Limb (tissue), 2 donors: ENCODE data around the gene TFEC.
"Not testable (repeated sequence)": the region's sequence is repeated elsewhere in the genome, so short reads cannot be mapped to it uniquely, and the experiment has no call there.

Experiments
- DNase-seq, 2 donors: peaks; one replicate each; pipeline ENCODE4 v3.0.0-alpha.2; 2016; ENCODE audit errors: extremely low spot score in 2 of 2

Gene TFEC, protein sequence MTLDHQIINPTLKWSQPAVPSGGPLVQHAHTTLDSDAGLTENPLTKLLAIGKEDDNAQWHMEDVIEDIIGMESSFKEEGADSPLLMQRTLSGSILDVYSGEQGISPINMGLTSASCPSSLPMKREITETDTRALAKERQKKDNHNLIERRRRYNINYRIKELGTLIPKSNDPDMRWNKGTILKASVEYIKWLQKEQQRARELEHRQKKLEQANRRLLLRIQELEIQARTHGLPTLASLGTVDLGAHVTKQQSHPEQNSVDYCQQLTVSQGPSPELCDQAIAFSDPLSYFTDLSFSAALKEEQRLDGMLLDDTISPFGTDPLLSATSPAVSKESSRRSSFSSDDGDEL

DNA sequence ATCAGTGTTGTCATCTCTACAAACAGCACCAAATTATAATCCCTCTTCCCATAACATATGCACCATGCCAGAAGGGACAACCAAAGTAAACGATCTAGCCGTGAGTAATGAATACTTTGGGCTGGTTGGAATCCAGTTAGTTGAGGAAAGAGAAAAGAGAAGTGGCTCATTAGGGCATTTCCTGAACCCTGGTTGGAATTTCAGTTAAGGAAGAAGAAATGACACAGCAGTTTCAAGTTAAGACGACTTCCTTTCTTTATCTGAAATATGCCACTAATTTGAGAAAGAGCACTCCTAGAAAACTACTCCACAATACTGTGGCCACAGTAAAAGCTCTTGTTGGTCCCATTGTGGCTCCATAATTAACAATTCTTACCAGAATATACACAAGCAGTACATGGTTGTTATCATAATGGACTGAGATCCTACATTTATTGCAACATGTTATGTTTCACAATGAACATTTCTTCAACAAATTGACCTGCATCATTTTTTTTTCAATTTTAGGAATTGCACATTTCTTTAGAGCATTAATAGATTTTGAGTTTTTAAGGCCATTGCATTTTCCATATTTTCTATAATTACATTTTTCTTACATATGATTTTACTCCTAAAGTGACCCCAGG is at the start of gene TFEC:
Gene TFEC, minus strand, starts transcription at position 113 of the 626 bp plus-strand sequence. CDS start 46,322 bp downstream, outside the sequence.
- DNase-seq, result no peak

DNA sequence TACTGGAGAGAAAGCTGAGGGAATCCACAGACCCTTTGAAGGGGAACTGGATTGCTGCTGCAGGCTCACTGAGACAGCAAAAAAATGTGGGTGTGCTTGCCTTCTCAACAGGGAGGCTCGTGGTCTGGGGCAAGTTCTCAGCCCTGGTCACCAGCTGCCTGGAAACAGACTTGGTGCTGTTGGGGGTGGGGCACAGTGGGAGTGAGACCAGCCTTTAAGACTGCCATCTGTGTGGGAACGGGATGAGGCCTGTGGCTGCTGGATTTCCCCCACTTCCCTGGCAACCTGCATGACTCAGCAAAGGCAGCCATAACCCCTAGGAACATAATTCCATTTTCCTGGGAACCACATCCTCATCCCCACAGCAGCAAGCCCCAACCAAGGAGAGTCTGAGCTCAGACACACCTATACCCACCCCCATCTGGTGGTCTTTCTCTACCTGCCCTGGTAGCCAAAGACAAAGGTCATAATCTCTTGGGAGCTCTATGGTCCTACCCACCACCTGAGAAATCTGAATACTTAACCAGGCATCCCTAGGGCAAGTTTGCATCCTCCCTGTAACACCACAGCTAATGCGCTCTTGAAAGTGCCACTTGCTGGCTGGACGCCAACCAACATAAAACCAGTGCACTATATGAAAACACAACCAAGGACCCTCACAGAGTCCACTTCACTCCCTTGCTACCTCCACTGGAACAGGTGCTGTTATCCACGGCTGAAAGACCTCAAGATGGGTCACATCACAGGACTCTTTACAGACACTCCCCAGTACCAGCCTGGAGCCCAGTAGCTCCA is 45.0 kb upstream of the TFEC start:
- DNase-seq, result no peak

DNA sequence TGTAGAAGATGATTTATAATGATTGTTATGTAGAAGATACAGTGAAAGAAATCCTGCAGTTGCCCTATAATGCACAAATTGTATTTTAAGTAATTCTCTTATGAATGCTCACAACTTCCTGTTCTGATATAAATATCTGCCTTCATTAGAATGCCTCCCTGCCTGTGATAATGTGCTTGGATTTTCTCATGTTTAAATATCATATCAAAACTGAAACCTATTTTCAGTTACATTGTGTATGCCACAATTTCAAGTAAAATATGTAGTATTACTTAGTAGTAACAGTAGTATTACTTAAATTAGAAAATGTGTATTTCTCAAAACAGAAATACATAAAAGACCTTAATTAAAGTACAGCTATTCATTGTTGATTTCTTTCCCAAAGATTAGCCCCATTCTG is 41.1 kb upstream of the TFEC start:
- DNase-seq, result no peak

DNA sequence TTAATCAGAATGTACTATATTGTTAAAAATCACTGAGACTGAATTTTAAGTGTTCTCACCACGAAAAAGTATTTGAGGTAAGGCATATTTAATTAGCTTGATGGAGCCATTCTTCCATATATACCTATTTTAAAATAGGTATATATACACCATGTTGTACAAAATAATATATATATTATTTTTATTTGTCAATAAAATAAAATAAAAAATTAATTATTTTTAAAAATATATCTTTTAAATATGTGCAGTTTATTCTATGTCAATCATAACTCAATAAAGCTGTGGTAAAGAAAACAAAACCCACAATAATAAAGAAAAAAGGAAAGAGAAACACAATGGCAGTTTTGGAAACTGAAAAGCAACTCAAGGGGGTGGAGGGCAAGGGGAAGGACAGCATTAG is 33.6 kb upstream of the TFEC start:
- no peak for DNase-seq

DNA sequence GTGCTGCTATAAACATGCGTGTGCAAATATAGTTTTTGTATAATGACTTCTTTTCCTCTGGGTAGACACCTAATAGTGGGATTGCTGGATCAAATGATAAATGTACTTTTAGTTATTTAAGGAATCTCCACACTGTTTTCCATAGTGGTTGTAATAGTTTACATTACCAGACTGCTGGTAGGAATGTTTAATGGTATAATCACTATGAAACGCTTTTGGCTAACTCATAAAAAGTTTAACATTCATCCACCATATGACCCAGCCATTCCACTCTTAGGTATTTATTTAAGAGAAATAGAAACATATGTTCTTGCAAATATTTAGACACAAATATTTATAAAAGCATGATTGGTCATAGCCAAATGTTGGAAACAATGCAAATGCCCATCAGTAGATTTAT is 32.1 kb upstream of the TFEC start:
- DNase-seq, result no peak

DNA sequence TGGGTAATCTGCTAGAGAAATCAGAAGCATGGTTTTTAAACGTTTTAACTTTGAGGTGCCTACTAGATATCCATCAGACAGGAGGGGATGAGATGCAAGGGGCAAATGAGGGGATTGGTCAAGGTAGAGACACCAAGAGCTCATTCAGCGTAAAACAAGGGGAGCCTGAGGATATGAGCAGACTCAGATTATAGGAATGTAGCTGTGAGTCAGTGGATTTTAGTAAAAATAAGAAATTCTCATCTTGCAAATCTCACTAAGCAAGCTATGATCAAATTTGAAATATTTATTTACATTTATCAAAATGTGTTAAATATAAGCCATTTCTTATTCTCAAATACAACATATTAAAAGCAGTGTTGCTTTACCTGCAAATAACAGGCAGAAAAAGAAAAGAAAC is 21.4 kb upstream of the TFEC start:
- no peak for DNase-seq

DNA sequence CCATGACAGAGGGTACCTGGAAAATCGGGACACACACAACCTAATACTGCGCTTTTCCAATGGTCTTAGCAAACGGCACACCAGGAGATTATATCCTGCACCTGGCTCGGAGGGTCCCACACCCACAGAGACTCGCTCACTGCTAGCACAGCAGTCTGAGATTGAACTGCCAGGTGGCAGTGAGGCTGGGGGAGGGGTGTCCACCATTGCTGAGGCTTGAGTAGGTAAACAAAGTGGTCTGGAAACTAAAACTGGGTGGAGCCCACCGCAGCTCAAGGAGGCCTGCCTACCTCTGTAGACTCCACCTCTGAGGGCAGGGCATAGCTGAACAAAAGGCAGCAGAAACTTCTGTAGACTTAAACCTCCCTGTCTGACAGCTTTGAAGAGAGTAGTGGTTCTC is 16.7 kb upstream of the TFEC start:
- not testable (repeated sequence) for DNase-seq

DNA sequence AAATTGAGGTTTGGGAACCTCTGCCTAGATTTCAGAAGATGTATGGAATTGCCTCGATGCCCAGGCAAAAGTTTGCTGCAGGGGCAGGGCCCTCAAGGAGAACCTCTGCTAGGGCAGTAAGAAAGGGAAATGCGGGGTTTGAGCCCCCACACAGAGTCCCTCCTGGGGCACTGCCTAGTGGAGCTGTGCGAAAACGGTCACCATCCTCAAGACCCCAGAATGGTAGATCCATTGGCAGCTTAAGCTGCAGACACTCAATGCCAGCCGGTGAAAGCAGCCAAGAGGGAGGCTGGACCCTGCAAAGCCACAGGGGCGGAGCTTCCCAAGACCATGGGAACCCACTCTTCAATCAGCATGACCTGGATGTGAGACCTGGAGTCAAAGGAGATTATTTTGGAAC is 15.0 kb upstream of the TFEC start:
- no peak for DNase-seq

DNA sequence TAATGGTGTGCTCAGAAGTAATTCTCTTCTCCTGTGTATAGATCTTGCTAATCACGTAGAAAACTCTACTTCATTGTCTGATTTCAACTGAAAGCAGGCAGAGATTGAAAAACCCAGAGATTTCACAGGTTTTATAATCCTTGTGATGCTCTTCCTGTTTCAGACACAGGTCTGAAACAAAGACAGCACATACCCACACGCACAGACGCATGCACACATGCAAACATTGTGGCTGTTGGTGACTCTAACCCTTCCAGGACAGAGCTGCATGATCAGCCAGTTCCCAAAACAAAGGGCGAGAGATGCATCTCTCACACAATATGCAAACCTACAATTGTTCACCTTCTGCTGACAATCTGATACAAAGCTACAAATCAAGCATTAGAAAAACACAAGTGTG is 11.1 kb upstream of the TFEC start:
- DNase-seq, result no peak

DNA sequence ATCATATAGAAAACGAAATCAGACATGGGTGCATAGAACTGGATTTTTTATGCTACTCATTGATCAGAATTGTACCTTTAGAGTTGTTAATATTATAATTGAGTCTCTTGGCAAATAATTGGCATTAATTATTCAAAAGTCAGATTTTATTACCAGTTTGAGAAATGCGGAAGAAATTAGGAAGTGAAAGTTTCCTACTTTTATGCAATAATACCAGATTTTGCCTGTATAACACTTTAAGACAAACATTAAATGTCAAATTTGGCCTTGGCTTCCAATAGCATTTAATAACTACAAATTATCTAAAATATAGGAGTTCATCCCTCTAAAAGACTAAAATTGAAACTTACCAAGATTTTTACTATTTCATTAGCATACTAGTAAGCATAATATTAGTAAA is 6.8 kb upstream of the TFEC start:
- DNase-seq, result no peak

DNA sequence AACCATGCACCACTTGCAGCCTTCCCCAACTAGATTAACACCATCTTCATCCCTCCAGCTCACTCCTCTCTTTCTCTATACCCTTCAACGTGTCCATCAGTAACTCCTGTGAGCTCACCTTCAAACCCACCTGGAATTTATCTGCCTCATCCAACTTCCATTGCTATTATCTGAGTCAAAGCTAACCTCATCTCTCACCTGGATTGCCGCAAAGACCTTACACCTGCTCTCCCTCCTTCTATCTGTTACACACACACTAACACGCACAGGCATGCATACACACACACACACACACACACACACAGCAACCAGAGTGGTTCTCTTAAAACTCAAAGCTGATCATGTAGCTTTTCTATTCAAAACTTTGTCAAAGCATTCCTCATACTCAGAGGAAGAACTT is 3.8 kb upstream of the TFEC start:
- DNase-seq, result no peak

DNA sequence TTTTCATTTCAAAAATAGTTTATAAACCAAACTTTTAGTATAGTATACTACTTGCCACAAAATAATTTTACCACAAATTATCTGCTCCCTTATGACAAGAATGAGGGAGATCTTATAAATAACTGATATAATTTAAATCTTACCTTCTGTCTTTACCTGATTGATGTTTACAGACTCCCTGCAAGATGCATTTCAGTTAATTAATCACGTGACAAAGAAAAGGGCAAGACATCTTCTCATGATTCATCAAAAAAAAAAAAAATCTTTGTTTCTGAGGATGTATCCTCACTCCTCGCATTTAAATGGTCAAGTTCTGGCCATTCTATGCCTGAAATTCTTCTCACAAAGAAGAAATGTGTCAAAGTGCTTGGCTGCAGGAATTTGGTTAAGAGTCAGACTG is 2.3 kb upstream of the TFEC start:
- DNase-seq, result no peak

DNA sequence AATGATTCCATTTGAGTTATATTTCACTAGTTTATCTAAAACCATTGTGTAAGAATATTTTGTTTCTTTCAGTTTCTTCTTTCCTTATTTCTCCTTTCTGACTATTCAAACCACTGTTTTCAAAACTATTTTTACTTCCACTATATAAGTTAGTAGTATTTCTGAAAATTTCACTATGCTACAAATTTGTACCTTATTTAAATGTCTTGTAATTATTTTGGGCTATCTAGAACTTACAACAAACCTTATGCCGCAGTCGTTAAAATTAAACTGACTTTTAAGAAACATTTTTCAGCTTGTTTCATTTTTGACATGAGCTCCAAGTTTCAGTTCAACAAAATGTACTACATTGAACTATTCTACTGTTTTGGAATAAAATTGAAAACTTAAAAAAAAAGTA is 1.8 kb downstream of the TFEC start:
- no peak for DNase-seq

DNA sequence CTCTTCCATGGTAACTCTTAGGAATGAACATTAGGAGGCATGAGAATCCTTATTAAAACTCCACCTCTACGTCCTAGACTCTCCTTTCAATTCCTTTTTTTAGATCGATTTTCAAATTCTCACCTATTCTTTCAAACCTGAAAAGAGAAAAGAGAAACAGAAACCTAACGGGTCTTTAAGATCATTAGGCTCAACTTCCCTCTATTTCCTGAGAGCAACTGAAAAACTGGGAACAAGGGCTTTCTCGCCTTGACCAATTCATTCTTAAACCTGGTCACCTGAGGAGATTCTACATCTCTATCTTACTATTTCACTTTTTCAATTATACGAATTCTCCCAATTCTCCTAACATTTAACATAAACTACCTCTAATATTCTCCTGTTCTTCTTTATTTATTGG is 2.8 kb downstream of the TFEC start:
- no peak for DNase-seq

DNA sequence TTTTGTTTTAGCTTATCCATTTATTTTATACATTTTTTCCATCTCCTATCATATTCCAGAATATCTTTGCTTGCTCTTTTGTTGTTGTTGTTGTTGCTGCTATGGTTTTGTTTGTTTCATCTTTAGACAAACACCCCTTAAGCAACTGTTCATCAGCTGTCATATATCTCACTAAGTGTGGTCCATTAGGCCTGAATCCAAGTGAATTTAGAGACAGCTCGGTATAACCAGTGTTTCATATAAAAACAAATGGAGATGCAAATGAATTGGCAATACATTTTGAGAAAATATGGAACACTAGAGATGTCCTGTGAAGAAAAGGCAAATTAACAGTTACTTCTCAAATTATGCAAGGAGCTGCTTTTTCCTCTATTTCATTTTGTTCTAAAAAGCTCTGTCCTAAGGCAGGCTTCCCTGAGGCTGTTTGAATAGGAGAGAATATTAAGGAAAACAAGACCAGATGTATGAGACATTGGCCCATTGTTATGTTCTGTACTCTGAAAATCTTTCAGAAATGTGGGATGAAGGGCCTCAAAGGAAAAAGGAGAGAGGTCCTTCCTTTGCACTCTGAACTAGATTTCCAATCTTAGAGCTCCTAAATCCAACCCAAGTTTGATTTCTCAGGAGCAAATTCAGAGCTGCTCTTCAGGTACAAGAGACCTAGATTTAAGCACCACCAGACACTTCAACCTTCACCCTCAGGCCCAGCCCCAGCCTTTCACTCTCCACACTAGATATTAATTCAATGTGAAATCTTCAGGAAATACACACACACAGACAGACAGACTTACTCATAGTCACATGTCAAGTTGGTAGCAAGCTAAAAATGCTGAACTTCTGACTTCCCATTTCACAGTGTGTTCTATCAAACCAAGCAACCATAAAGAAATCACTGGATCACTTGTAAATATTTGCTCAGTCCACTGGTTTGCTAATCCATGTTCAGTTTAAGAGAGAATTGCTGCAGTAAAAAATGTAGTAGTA is 5.4 kb downstream of the TFEC start:
- no peak for DNase-seq

DNA sequence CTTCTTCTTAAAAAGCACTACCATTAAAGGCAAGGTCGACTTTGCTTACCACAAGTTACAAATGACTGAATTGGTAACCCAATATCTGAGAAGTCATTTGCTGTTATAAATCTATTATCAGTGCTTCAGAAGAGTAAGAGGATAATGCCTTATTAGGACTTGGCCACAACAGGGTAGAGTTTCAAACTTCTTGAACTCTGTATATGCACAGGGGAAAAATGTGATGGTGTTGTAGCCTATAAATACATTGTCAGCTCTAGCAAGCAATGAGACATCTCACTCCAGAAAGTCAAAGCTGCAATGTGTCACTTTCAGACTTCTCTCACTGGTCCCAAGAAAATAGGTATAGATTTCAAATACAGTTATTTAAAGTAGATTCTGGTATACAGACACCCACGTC is 9.3 kb downstream of the TFEC start:
- no peak for DNase-seq

DNA sequence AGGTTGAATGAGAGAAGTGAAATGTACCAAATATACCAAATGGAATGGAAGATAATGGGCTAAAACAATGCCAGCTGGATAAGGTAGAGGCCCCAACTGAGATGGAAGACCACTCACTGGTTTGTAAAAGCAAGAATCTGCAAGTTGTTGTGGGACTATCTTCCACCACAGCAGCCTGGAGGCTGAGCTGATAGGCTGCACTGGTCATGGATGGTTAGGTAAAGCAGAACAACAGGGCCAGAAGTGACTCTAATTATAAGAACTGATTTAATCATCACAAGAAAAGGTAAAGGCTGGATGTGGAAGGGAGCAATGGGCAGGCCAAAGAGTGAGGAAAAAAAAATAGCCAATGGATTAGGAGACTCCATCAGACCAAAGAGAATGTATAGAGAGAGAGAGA is 11.8 kb downstream of the TFEC start:
- DNase-seq, result no peak

DNA sequence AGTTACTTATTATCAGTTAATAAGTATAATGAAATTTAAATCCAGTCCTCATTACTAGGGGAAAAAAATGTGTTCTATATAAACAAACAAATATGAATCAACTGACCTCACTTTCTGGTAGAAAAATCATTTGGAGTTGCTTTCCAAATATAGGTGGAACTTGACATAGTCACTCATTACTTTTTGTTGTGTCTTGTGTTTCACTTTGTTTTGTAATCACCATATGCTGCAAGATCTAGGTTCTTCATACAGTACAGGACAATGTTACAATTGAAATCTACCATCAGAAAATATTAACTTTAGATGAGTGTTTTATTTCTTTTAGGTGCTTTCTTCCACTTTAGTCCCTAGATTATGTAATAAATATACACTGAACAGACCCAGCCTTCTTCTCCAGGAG is 16.9 kb downstream of the TFEC start:
- DNase-seq, result no peak

DNA sequence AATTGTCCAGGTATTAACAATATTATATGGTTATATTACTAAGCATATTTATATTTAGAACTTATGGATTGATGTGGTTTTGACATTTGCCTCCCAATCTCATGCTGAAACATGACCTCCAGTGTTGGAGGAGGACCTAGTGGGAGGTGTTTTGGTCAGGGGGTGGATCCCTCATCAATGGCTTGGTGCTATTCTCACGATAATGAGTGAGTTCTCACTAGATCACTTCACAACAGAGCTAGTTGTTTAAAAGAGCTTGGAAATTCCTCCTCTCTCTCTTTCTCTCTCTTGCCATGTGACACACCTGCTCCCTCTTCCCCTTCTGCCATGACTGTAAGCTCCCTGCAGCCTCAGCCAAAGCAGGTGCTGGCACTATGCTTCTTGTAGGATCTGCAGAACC is 19.0 kb downstream of the TFEC start:
- no peak for DNase-seq

DNA sequence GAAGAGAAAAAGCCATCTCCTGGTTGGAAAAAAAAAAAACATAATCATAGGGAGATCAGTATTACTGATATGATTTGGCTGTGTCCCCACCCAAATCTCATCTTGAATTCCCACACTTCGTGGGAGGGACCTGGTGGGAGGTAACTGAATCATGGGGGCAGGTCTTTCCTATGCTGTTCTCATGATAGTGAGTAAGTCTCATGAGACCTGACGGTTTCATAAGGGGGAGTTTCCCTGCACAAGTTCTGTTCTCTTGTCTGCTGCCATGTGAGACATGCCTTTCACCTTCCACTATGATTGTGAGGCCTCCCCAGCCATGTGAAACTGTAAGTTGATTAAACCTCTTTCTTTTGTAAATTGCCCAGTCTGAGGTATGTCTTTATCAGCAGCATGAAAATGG is 25.8 kb downstream of the TFEC start:
- DNase-seq, result not testable (repeated sequence)

DNA sequence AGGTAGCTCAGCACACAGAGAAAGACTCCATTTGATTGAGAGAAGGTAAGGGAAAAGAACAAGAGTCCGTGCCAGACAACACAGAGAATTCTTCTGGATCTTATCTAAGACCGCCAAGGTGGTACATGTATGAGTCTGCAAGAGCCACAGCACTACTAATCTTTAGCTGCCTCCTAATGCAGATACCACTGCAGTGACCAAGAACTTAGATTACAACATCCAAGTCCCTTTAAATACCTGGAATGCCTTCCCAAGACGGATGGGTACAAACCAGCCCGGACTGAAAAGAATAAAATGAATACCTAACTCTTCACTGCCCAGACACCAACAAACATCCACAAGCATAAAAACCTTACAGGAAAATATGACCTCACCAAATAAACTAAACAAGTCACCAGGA is 33.3 kb downstream of the TFEC start:
- no peak for DNase-seq
